ENCODE measurements around the gene CLCN1. TPM values are rescaled to one million over a fixed set of nuclear protein-coding genes. Genes with fewer than 3 reads are reported as not detected.

CLCN1 gene
- total RNA-seq, 4 donors from 2014 or later = not detected

DNA sequence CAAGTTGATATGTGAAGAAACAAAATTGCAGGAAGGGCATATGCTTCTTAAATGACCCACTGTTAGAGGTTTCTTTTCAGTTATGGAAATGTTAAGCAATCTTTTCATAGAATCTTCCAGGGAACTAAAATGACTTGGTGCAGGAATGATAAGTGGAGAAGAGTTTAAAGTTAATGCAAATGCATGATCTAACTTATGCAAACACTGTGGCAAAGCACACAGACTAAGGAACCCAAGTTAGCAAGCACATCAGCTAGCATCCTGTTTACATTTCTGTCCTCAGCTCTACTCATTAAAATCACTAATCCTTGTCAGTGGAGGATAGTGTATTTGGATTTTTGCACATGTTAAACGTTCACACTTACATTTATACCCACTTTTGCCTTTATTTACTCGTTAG, 9.3 kb downstream of the CLCN1 start:
- intact Hi-C loops (cut with DNase I) = no loop called here
- no peak overlapping the region for H3K27ac ChIP-seq
- peaks cover 0 to 3% of the 10 kb centered on the region in 2 donors for H3K4me1 ChIP-seq
- TF ChIP-seq, protein P1, sequence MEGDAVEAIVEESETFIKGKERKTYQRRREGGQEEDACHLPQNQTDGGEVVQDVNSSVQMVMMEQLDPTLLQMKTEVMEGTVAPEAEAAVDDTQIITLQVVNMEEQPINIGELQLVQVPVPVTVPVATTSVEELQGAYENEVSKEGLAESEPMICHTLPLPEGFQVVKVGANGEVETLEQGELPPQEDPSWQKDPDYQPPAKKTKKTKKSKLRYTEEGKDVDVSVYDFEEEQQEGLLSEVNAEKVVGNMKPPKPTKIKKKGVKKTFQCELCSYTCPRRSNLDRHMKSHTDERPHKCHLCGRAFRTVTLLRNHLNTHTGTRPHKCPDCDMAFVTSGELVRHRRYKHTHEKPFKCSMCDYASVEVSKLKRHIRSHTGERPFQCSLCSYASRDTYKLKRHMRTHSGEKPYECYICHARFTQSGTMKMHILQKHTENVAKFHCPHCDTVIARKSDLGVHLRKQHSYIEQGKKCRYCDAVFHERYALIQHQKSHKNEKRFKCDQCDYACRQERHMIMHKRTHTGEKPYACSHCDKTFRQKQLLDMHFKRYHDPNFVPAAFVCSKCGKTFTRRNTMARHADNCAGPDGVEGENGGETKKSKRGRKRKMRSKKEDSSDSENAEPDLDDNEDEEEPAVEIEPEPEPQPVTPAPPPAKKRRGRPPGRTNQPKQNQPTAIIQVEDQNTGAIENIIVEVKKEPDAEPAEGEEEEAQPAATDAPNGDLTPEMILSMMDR (IDR thresholded peaks at IDR 0.05) = no peak
- TF ChIP-seq POLR2A (IDR thresholded peaks at IDR 0.05) = no peak
- H3K36me3 ChIP-seq = no peaks in the 10 kb centered on the region
- no peak for DNase-seq
- no peak overlapping the region for H3K4me3 ChIP-seq (replicated peaks in 1 of 3)
- 80 to 83% methylated on average over 2 of the region's 2 CpGs for WGBS, 2 donors
- H3K9me3 ChIP-seq = no peaks in the 10 kb centered on the region
- H3K27me3 ChIP-seq = no peaks in the 10 kb centered on the region

DNA sequence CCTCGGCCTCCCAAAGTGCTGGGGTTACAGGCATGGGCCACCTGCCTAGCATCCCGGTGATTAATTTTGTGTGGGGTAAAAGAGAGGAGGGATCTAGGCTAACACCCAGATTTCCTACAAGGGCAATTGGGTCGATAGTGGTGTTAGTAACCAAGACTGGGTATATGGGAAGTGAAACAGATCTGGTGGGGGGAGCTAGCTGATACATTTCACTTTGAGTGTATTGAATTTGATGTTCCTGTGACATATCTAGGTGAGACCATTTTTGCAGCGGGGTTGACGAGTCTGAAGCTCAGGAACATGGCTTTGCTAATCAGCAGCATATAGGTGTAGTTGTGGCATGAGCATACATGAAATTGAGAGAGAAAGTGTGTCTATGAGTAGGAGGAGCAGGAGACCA, 12.0 kb downstream of the CLCN1 start:
- DNase-seq = no peak
- 93 to 95% methylated on average over 5 of the region's 5 CpGs for WGBS, 2 donors
- H3K9me3 ChIP-seq = no peaks in the 10 kb centered on the region
- H3K4me1 ChIP-seq = peaks cover 0 to 3% of the 10 kb centered on the region in 2 donors
- no peak overlapping the region for H3K4me3 ChIP-seq (replicated peaks in 1 of 3)
- intact Hi-C loops (cut with DNase I) = no loop called here
- H3K27ac ChIP-seq = no peak overlapping the region
- H3K36me3 ChIP-seq = no peaks in the 10 kb centered on the region
- no peaks in the 10 kb centered on the region for H3K27me3 ChIP-seq
- TF ChIP-seq, protein P1 (IDR thresholded peaks at IDR 0.05) = no peak
- no peak for TF ChIP-seq POLR2A (IDR thresholded peaks at IDR 0.05)

GRCh38 chr7:143329471-143330170, 13.7 kb downstream of the CLCN1 start:
- 92 to 95% methylated on average over 10 of the region's 10 CpGs for WGBS, 2 donors
- Histone ChIP-seq H3K36me3 (no peaks in the 10 kb centered on the region), H3K27ac (no peak overlapping the region), H3K4me3 (replicated peaks in 1 of 3) (no peak overlapping the region), H3K4me1 (peaks cover 0 to 3% of the 10 kb centered on the region in 2 donors), H3K27me3 (no peaks in the 10 kb centered on the region), H3K9me3 (no peaks in the 10 kb centered on the region)
- DNase-seq = no peak
- intact Hi-C loops (cut with DNase I) = no loop called here
- no peak for TF ChIP-seq POLR2A (IDR thresholded peaks at IDR 0.05)
- TF ChIP-seq, protein P1 (IDR thresholded peaks at IDR 0.05) = no peak

- TF ChIP-seq, protein P1 (IDR thresholded peaks at IDR 0.05) = no peak
- TF ChIP-seq POLR2A (IDR thresholded peaks at IDR 0.05) = no peak
- intact Hi-C loops (cut with DNase I) = no loop called here
- H3K27me3 ChIP-seq = no peaks in the 10 kb centered on the region
- no peak for DNase-seq
- H3K9me3 ChIP-seq = no peaks in the 10 kb centered on the region
- no peaks in the 10 kb centered on the region for H3K36me3 ChIP-seq
- no peak overlapping the region for H3K27ac ChIP-seq
- 85 to 94% methylated on average over 8 of the region's 8 CpGs for WGBS, 2 donors
- H3K4me3 ChIP-seq (replicated peaks in 1 of 3) = no peak overlapping the region
- no peaks in the 10 kb centered on the region for H3K4me1 ChIP-seq
These were observed 15.4 kb downstream of the CLCN1 start for GRCh38 chr7:143331179-143331801.

DNA sequence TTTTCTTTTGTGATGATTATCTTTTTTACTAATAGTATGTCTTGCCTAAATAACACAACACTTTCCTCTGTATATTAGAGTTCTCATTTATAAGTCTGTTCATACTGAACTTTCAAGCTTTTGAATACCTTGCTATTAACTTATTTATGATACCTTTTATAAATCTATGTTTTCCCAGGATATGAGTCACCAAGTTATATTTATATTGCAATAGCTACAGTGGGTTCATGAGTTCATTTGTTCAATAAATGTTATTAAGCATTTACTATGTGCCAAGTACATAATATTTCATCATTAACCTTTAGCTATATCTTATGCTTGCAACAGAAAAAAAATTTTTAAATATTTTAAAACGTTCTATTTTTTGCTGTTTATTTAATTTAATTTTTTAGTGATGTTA, 18.3 kb downstream of the CLCN1 start:
- TF ChIP-seq, protein P1 (IDR thresholded peaks at IDR 0.05) = no peak
- no peak for TF ChIP-seq POLR2A (IDR thresholded peaks at IDR 0.05)
- Histone ChIP-seq H3K27ac (no peak overlapping the region), H3K9me3 (no peaks in the 10 kb centered on the region), H3K4me3 (replicated peaks in 1 of 3) (no peak overlapping the region), H3K4me1 (no peaks in the 10 kb centered on the region), H3K27me3 (no peaks in the 10 kb centered on the region), H3K36me3 (no peaks in the 10 kb centered on the region)
- no peak for DNase-seq
- intact Hi-C loops (cut with DNase I) = no loop called here
- WGBS, 2 donors = 49 to 53% methylated on average over 1 of the region's 1 CpG
